Common myeloid progenitor, CD34-positive (primary cell): ENCODE results near the gene SLC23A2.

Experiments
- CTCF ChIA-PET: fragments of 350-600 bp; sonication (Branson Sonifier 250); formaldehyde crosslinking; loops from one replicate; lab custom pipeline; 2021; ENCODE audit warnings: antibody characterized with exemption; lab: Charles Lee
- POLR2A ChIA-PET: fragments of 350-600 bp; sonication (Branson Sonifier 250); formaldehyde crosslinking; loops from one replicate; lab custom pipeline; 2021; ENCODE audit warnings: antibody characterized with exemption; lab: Charles Lee
- DNase-seq, 3 donors: peaks; one replicate each; pipeline versions ENCODE4 v3.0.0 to v3.0.0-alpha.2; 2013
- H3K27ac ChIP-seq, 2 experiments: 1 replicate in 1 of 2; 2 replicates in 1 of 2; pipeline ENCODE4 v1.7.0; 2013; ENCODE audit warnings: inconsistent platforms in 2 of 2, low read length in 2 of 2, mild to moderate bottlenecking in 2 of 2, low read depth in 1 of 2, moderate library complexity in 1 of 2; ENCODE audit not compliant: severe bottlenecking in 2 of 2, insufficient read depth in 1 of 2, poor library complexity in 1 of 2
- H3K27me3 ChIP-seq, 5 experiments: replicated peaks in 2 of 5; 1 replicate in 3 of 5; 2 replicates in 2 of 5; pipeline versions ENCODE4 v1.6.1 to v1.7.0; 2013; ENCODE audit warnings: low read length in 4 of 5, mild to moderate bottlenecking in 2 of 5, moderate library complexity in 2 of 5, inconsistent platforms in 1 of 5; ENCODE audit not compliant: insufficient read depth in 5 of 5, control insufficient read depth in 4 of 5
- H3K36me3 ChIP-seq, 4 experiments: 1 replicate in 2 of 4; 2 replicates in 2 of 4; pipeline versions ENCODE4 v1.6.1 to v1.7.0; 2013; ENCODE audit warnings: low read length in 3 of 4, control low read depth in 1 of 4, mild to moderate bottlenecking in 1 of 4; ENCODE audit not compliant: control insufficient read depth in 4 of 4, insufficient read depth in 4 of 4
- H3K4me1 ChIP-seq, 4 experiments: 1 replicate in 3 of 4; 2 replicates in 1 of 4; pipeline versions ENCODE4 v1.6.1 to v1.7.1; 2013; ENCODE audit warnings: low read length in 3 of 4, mild to moderate bottlenecking in 3 of 4, control low read depth in 1 of 4, inconsistent platforms in 1 of 4, moderate library complexity in 1 of 4; ENCODE audit not compliant: control insufficient read depth in 4 of 4, insufficient read depth in 4 of 4; ENCODE audit errors: control extremely low read depth in 1 of 4
- H3K4me3 ChIP-seq, 7 experiments: 1 replicate in 4 of 7; 2 replicates in 3 of 7; pipeline versions ENCODE4 v1.5.1 to v1.7.0; 2013; ENCODE audit warnings: mild to moderate bottlenecking in 7 of 7, low read length in 6 of 7, moderate library complexity in 6 of 7, inconsistent platforms in 2 of 7, low read depth in 2 of 7, control low read depth in 1 of 7; ENCODE audit not compliant: insufficient read depth in 4 of 7, control insufficient read depth in 1 of 7; ENCODE audit errors: extremely low read depth in 1 of 7
- H3K9me3 ChIP-seq, 5 experiments: 1 replicate in 4 of 5; 2 replicates in 1 of 5; pipeline versions ENCODE4 v1.6.1 to v1.7.1; 2013; ENCODE audit warnings: low read length in 4 of 5, mild to moderate bottlenecking in 2 of 5, inconsistent platforms in 1 of 5, low read depth in 1 of 5, moderate library complexity in 1 of 5; ENCODE audit not compliant: control insufficient read depth in 4 of 5, insufficient read depth in 2 of 5; ENCODE audit errors: control extremely low read depth in 1 of 5
- WGBS: methylation state at CpG from one replicate; pipeline ENCODE4 v1.1.5; 2013; ENCODE audit not compliant: insufficient coverage; 5-methylcytosine and 5-hydroxymethylcytosine counted together

The SLC23A2 gene

GRCh38 chr20:4929686-4930397 lies 71.5 kb downstream of the SLC23A2 start:
- peak in 2 of 3 donors; percentile 29 to 34 for DNase-seq
- no peaks in the 10 kb centered on the region for H3K9me3 ChIP-seq
- H3K4me3 ChIP-seq, result no peak overlapping the region
- H3K4me1 ChIP-seq, result peaks cover 0 to 15% (median 10%) of the 10 kb centered on the region in 4 experiments
- peaks cover 8 to 41% (median 12%) of the 10 kb centered on the region in 4 experiments for H3K36me3 ChIP-seq
- H3K27ac ChIP-seq, result no peak overlapping the region
- ChIA-PET POLR2A (no interaction called here), CTCF (interaction anchor here (1.1 to 1.5 kb wide), 4 partner anchors 9 to 191 kb away, joined by 3 to 6 read pairs (median 4); no protein-coding TSS in a partner anchor)
- whole genome bisulfite sequencing, result 92% methylated on average over 2 of the region's 5 CpGs
- H3K27me3 ChIP-seq, result no peaks in the 10 kb centered on the region

GRCh38 chr20:4926531-4927156 lies 74.7 kb downstream of the SLC23A2 start:
- Histone ChIP-seq H3K4me3 (peak overlapping the region in 1 of 7 experiments; percentile 5), H3K27ac (peak overlapping the region; percentile 12 to 41), H3K4me1 (peaks cover 0 to 15% (median 10%) of the 10 kb centered on the region in 4 experiments), H3K9me3 (no peaks in the 10 kb centered on the region), H3K36me3 (peaks cover 0 to 24% (median 7%) of the 10 kb centered on the region in 4 experiments), H3K27me3 (no peaks in the 10 kb centered on the region)
- DNase-seq, result peak in 2 of 3 donors; percentile 5 to 19
- CTCF ChIA-PET, result interaction anchor here (0.7 to 1.7 kb wide), 2 partner anchors 14 to 167 kb away, joined by 3 to 5 read pairs; no protein-coding TSS in a partner anchor
- WGBS, result 100% methylated on average over 2 of the region's 6 CpGs
- POLR2A ChIA-PET, result no interaction called here

GRCh38 chr20:4925842-4926530 lies 75.3 kb downstream of the SLC23A2 start:
- DNase-seq, result peak; percentile 53 to 74 (median 57)
- POLR2A ChIA-PET, result no interaction called here

GRCh38 chr20:4924446-4924845 lies 76.9 kb downstream of the SLC23A2 start:
- WGBS, result 92% methylated on average over 2 of the region's 2 CpGs
- peaks cover 0 to 18% (median 4%) of the 10 kb centered on the region in 4 experiments for H3K36me3 ChIP-seq
- ChIA-PET CTCF (interaction anchor here (1.1 to 1.3 kb wide), 2 partner anchors 10 to 32 kb away, joined by 4 to 5 read pairs; no protein-coding TSS in a partner anchor), POLR2A (no interaction called here)
- H3K27me3 ChIP-seq, result no peaks in the 10 kb centered on the region
- no peaks in the 10 kb centered on the region for H3K9me3 ChIP-seq
- H3K27ac ChIP-seq, result no peak overlapping the region
- DNase-seq, result no peak
- H3K4me3 ChIP-seq, result no peak overlapping the region
- peaks cover 0 to 15% (median 10%) of the 10 kb centered on the region in 4 experiments for H3K4me1 ChIP-seq

More at GRCh38 chr20:4925842-4926530, 75.3 kb downstream of the SLC23A2 start:
- H3K36me3 ChIP-seq, result peaks cover 0 to 22% (median 3%) of the 10 kb centered on the region in 4 experiments
- H3K27me3 ChIP-seq, result no peaks in the 10 kb centered on the region
- no peaks in the 10 kb centered on the region for H3K9me3 ChIP-seq
- H3K4me3 ChIP-seq, result peak overlapping the region in 2 of 7 experiments; percentile 5 to 11
- 54% methylated on average over 14 of the region's 15 CpGs for WGBS
- CTCF ChIA-PET, result interaction anchor here (0.7 to 1.7 kb wide), 2 partner anchors 14 to 166 kb away, joined by 3 to 5 read pairs; no protein-coding TSS in a partner anchor
- peaks cover 0 to 15% (median 10%) of the 10 kb centered on the region in 4 experiments for H3K4me1 ChIP-seq
- peak overlapping the region; percentile 12 to 41 for H3K27ac ChIP-seq

- ChIA-PET POLR2A (no interaction called here), CTCF (interaction anchor here (1.1 to 1.3 kb wide), 2 partner anchors 9 to 32 kb away, joined by 4 to 5 read pairs; no protein-coding TSS in a partner anchor)
- peaks cover 0 to 22% (median 4%) of the 10 kb centered on the region in 4 experiments for H3K36me3 ChIP-seq
- no peaks in the 10 kb centered on the region for H3K9me3 ChIP-seq
- H3K27ac ChIP-seq, result no peak overlapping the region
- no peaks in the 10 kb centered on the region for H3K27me3 ChIP-seq
- 97% methylated on average over 5 of the region's 6 CpGs for WGBS
- DNase-seq, result no peak
- no peak overlapping the region for H3K4me3 ChIP-seq
- H3K4me1 ChIP-seq, result peaks cover 0 to 15% (median 10%) of the 10 kb centered on the region in 4 experiments
Observed at GRCh38 chr20:4924032-4924431, 77.3 kb downstream of the SLC23A2 start.

GRCh38 chr20:4922186-4922585 lies 79.1 kb downstream of the SLC23A2 start:
- Histone ChIP-seq H3K4me1 (peaks cover 0 to 15% (median 10%) of the 10 kb centered on the region in 4 experiments), H3K36me3 (peaks cover 0 to 14% (median 1%) of the 10 kb centered on the region in 4 experiments), H3K9me3 (no peaks in the 10 kb centered on the region), H3K27me3 (no peaks in the 10 kb centered on the region), H3K4me3 (no peak overlapping the region), H3K27ac (no peak overlapping the region)
- WGBS, result 100% methylated on average over 3 of the region's 4 CpGs
- ChIA-PET POLR2A (no interaction called here), CTCF (interaction anchor here (0.9 to 1.2 kb wide), 2 partner anchors 20 to 33 kb away, joined by 3 read pairs; no protein-coding TSS in a partner anchor)
- no peak for DNase-seq
